ENCODE results near the gene TEX26. TPM values are rescaled to one million over a fixed set of nuclear protein-coding genes. Genes with fewer than 3 reads are reported as not detected.

The TEX26 gene
- polyA plus RNA-seq (2012; rRNA removed): not detected in 2 replicates
- polyA plus RNA-seq (2012; cell fraction: cytosol; rRNA removed): not detected in 2 replicates
- not detected in 2 replicates for polyA plus RNA-seq (2012; cell fraction: nucleus; rRNA removed)

- Histone ChIP-seq H3K9ac (no peak within 1 kb of the TSS), H2AFZ (ENCODE audit: low read depth) (no peak within 1 kb of the TSS), H3K4me1 (ENCODE audit: control insufficient read depth in 1 of 2, insufficient read depth in 2 of 2, low read depth in 1 of 2, low read length in 1 of 2) (no peaks in the 10 kb centered on the region), H3K27ac (ENCODE audit: low read depth in 2 of 2, low read length in 1 of 2) (no peak within 1 kb of the TSS), H4K20me1 (ENCODE audit: insufficient read depth) (no peaks in the 10 kb centered on the region), H3K9me3 (no peaks in the 10 kb centered on the region), H3K27me3 (ENCODE audit: insufficient read depth) (no peaks in the 10 kb centered on the region), H3K4me3 (ENCODE audit: low read depth in 2 of 2, low read length in 1 of 2) (no peak within 1 kb of the TSS), H3K4me2 (no peak within 1 kb of the TSS), H3K79me2 (ENCODE audit: insufficient read depth) (no peaks in the 10 kb centered on the region), H3K36me3 (replicated peaks in 1 of 2; ENCODE audit: control insufficient read depth in 1 of 2, insufficient read depth in 2 of 2, low read length in 1 of 2) (no peaks in the 10 kb centered on the region), H3K9me2 (no peaks in the 10 kb centered on the region), H3F3A (replicated peaks; ENCODE audit: insufficient read depth) (no peaks in the 10 kb centered on the region)
- ChIA-PET POLR2A (no interaction called here), CTCF (no interaction called here)
- 84% methylated on average over 23 of the region's 32 CpGs for WGBS (ENCODE audit: low lambda C conversion rate)
- DNase-seq: no peak
- no peak for TF ChIP-seq POLR2AphosphoS5 (IDR thresholded peaks at IDR 0.05; ENCODE audit: low read depth, low read length)
- TF ChIP-seq TCF12 (IDR thresholded peaks at IDR 0.05): no peak
- no peak for TF ChIP-seq TAF1 (IDR thresholded peaks at IDR 0.05; ENCODE audit: borderline replicate concordance, low read depth, low read length)
- no peak for TF ChIP-seq ELF1 (IDR thresholded peaks at IDR 0.05)
- no peak for TF ChIP-seq IRF3 (IDR thresholded peaks at IDR 0.05; ENCODE audit: low read depth, low read length)
- no peak for TF ChIP-seq FOSL2 (IDR thresholded peaks at IDR 0.05; ENCODE audit: borderline replicate concordance, low read depth)
- TF ChIP-seq GABPA (IDR thresholded peaks at IDR 0.05; ENCODE audit: low read depth): no peak
- TF ChIP-seq MEF2A (IDR thresholded peaks at IDR 0.05; ENCODE audit: borderline replicate concordance, low read depth): no peak
- no peak for TF ChIP-seq REST (IDR thresholded peaks at IDR 0.05; ENCODE audit: low read depth, low read length)
- no peak for TF ChIP-seq RFX5 (IDR thresholded peaks at IDR 0.05; ENCODE audit: low read length)
- no peak for TF ChIP-seq USF1 (IDR thresholded peaks at IDR 0.05; ENCODE audit: borderline replicate concordance, low read depth)
- no peak for TF ChIP-seq NRF1 (IDR thresholded peaks at IDR 0.05; ENCODE audit: low read depth, low read length)
- no peak for TF ChIP-seq CHD2 (IDR thresholded peaks at IDR 0.05; ENCODE audit: low read length, partially characterized antibody)
- no peak for TF ChIP-seq USF2 (IDR thresholded peaks at IDR 0.05; ENCODE audit: borderline replicate concordance, low read depth, low read length)
- TF ChIP-seq YY1 (IDR thresholded peaks at IDR 0.05; ENCODE audit: low read depth): no peak
- no peak for TF ChIP-seq FOXJ3 (CRISPR knock-in tag; IDR thresholded peaks at IDR 0.05)
- no peak for TF ChIP-seq FOXM1 (IDR thresholded peaks at IDR 0.05; ENCODE audit: low read depth)
- no peak for TF ChIP-seq PBX3 (IDR thresholded peaks at IDR 0.05)
- TF ChIP-seq TEAD4 (IDR thresholded peaks at IDR 0.05; ENCODE audit: borderline replicate concordance, insufficient read depth): no peak
Observed at GRCh38 chr13:30932481-30933353, at the start of gene TEX26. TEX26 (plus strand) TSS chr13:30932656; CDS start chr13:30932716, 60 bp downstream.

All from SK-N-SH (cell line).